Measurements from ENCODE around the gene AP2S1. TPM values are rescaled to one million over a fixed set of nuclear protein-coding genes. Genes with fewer than 3 reads are reported as not detected.
"Not testable (repeated sequence)": the region's sequence is repeated elsewhere in the genome, so short reads cannot be mapped to it uniquely, and the experiment has no call there.

Gene AP2S1
- 100 to 1,000 TPM; 108 to 117 TPM for total RNA-seq

DNA sequence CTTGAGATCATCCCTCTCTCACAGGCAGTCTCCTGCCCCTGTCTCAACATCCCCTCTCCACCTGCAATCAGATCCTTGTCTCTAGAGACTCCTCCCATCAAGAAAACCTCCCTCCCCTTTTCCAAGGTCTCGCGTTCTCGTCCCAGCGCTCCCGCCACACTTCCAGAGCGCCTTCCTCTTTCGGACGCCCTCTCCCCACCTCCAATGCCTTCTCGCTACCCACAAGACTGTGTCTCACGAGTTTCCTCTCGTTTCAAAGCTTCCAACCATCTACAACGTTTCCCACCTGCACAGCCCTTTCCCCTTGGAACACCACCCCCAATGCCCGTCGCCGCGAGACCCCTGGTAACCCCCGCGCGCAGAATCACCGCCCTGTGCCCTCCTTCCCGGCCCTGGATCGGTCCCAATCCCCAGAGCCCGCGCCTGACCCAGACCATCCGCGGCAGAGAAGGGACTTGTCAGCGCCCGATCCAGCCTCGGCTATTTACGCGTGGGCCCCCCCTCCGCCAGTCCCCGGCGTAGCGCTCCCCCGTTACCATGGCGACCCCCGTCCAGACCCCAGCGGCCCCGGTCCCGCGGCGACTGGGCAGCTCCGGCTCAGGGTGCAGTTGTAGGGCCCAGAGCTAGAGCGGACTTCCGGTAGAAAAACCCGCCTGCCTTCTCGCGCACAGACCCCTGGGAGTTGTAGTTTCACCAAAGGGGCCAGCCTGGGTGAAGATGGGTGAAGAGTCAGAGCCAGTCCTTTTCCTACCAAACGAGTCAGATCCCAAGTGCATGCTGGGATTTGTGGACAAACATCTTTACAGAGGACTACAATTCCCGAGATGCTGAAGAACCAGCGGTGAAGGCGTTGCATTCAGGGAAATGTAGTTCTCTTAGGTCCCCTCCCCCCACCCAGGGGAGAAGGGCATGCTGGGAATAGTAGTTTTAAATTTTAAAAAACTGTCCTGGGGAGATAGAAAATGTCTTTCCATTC, at the start of gene AP2S1:
Gene AP2S1 (minus strand): TSS at position 619 of the 976 bp plus-strand sequence. CDS start 80 bp downstream, at position 539.
- H3K36me3 Mint-ChIP-seq: peaks cover 4% of the 10 kb centered on the region
- H3K27me3 Mint-ChIP-seq: no peaks in the 10 kb centered on the region
- DNase-seq: peak; percentile 96
- POLR2A ChIA-PET: no interaction called here
- peak within 1 kb of the TSS; percentile 80 for H3K27ac Mint-ChIP-seq
- no peaks in the 10 kb centered on the region for H3K9me3 Mint-ChIP-seq
- peaks cover 19% of the 10 kb centered on the region for H3K4me1 Mint-ChIP-seq (ENCODE audit: low read depth)
- intact Hi-C loops (cut with micrococcal nuclease): loop anchor here (1.0 to 5.0 kb wide), 5 partner anchors 10 to 263 kb away; partner anchors contain the start of genes ARHGAP35, FKRP, SLC1A5 and STRN4
- H3K4me3 Mint-ChIP-seq: peak within 1 kb of the TSS; percentile 95
- CTCF ChIA-PET: interaction anchor here (0.6 to 3.4 kb wide), 4 partner anchors 10 to 189 kb away, joined by 3 to 22 read pairs (median 3); partner anchors contain the start of gene DACT3

DNA sequence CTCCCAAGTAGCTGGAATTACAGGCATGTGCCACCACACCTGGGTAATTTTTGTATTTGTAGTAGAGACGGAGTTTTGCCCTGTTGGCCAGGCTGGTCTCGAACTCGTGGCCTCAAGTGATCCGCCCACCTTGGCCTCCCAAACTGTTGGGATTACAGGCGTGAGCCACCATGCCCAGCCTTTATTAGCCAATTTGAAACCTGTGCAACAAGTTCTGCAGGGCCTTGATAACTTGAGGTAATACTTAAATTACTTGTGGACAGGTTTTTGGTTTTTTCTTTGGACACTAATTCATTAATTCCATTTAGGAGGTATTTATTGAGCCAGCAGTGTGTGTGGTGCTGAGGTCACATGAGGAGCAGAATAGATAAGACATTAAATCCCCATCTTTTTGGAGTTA, 49.7 kb upstream of the AP2S1 start:
- H3K4me1 Mint-ChIP-seq (ENCODE audit: low read depth): peaks cover 50% of the 10 kb centered on the region
- H3K4me3 Mint-ChIP-seq: no peak overlapping the region
- H3K27me3 Mint-ChIP-seq: no peaks in the 10 kb centered on the region
- CTCF ChIA-PET: no interaction called here
- H3K27ac Mint-ChIP-seq: no peak overlapping the region
- intact Hi-C loops (cut with micrococcal nuclease): no loop called here
- POLR2A ChIA-PET: no interaction called here
- H3K36me3 Mint-ChIP-seq: no peaks in the 10 kb centered on the region
- DNase-seq: no peak
- no peaks in the 10 kb centered on the region for H3K9me3 Mint-ChIP-seq

DNA sequence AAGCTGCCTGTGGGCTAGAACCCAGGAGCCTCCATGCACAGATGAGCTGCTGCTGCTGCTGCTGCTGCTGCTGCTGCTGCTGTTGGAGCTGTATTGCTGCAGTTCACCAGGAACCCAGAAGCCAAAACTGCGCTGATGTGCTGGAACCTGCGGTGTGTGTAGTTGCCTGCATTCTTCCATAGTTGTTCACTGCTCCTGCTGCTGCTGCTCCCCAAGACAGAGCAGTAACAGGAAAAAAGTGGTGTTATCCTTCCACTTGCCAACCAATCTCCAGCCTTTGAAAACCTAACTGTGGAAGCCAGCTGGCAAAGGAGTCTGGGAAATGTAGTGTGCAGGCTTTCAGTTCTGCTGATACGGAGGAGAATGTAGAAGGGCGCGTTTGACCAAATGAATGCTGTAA, 48.1 kb upstream of the AP2S1 start:
- peaks cover 48% of the 10 kb centered on the region for H3K4me1 Mint-ChIP-seq (ENCODE audit: low read depth)
- H3K36me3 Mint-ChIP-seq: no peaks in the 10 kb centered on the region
- H3K27ac Mint-ChIP-seq: no peak overlapping the region
- H3K4me3 Mint-ChIP-seq: no peak overlapping the region
- POLR2A ChIA-PET: no interaction called here
- CTCF ChIA-PET: interaction anchor here (0.6 to 1.5 kb wide), 5 partner anchors 112 to 888 kb away, joined by 3 to 5 read pairs (median 3); no protein-coding TSS in a partner anchor
- intact Hi-C loops (cut with micrococcal nuclease): no loop called here
- no peaks in the 10 kb centered on the region for H3K27me3 Mint-ChIP-seq
- DNase-seq: no peak
- H3K9me3 Mint-ChIP-seq: no peaks in the 10 kb centered on the region

DNA sequence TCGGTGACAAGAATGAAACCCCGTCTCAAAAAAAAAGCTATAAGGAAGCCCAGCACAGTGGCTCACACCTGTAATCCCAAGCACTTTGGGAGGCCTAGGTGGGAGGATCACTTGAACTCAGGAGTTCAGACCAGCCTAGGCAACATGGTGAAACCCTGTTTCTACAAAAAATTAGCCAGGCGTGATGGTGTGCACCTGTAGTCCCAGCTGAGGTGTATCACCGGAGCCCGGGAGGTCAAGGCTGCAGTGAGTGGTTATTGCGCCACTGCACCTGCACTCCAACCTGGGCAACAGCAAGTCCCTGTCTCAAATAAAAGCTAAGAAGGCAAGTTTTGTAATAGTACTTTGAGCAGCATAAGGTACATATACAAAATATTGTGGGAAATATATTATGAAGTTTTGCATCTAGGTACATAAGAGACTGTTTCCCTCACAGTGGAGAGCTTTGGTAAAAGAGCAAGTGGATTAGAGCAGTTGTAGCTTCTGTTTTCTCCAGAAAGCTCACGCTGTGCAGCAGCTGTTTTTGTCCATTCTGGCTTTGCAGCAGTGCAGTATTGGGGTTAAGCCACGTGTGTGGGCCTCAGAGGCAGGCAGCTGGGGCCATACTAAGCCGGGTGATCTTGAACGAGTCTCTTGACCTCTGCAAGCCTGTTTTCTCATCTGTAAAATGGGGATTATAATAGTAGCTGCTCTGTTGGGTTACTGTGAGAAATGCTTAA, 45.6 kb upstream of the AP2S1 start:
- intact Hi-C loops (cut with micrococcal nuclease): no loop called here
- Mint-ChIP-seq H3K4me1 (ENCODE audit: low read depth) (peaks cover 31% of the 10 kb centered on the region), H3K9me3 (no peaks in the 10 kb centered on the region)

DNA sequence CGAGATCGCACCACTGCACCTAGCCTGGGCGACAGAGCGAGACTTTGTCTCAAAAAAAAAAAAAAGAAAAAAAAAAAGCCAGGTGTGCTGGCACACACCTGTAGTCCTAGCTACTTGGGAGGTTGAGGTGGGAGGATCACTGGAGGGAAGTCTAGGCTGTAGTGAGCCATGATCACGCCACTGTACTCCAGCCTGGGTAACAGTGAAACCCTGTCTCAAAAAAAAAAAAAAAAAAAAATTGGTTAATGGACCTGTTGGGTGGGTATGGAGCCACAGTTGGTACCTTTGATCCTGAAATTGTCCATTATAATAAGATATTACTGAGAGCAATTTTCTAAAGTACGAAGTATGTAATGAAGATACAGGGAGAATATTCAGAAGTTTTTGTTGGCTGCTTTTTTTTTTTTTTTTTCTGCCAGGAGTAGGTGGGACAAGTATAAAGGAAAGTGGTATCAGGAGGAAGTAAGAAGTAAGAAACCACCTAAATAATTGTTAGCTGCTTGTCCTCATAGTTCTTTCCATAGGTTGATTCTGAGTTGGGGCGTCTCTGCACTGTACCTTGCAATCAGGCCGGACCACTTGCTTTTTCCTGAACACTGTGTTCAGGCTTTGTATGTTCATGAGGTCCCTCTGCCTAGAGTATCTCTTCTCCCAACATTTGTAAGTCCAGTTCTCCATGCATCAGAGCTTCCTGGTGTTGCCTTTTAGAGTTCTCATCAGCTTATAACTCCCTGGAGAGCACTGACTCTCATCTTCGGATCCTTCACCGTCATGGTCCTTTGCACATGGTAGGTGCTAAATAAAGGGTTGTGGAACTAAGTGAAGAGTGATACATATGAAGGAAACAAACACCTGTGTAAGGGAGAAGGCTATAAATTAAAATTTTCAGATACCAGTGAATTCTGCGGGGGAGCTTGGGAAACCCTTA, 41.9 kb upstream of the AP2S1 start:
- H3K4me1 Mint-ChIP-seq (ENCODE audit: low read depth): peaks cover 37% of the 10 kb centered on the region
- no peaks in the 10 kb centered on the region for H3K36me3 Mint-ChIP-seq
- H3K27me3 Mint-ChIP-seq: no peaks in the 10 kb centered on the region
- H3K9me3 Mint-ChIP-seq: no peaks in the 10 kb centered on the region
- no peak overlapping the region for H3K27ac Mint-ChIP-seq
- intact Hi-C loops (cut with micrococcal nuclease): no loop called here
- no peak for DNase-seq
- POLR2A ChIA-PET: no interaction called here
- H3K4me3 Mint-ChIP-seq: no peak overlapping the region
- CTCF ChIA-PET: interaction anchor here (0.7 to 1.2 kb wide), 3 partner anchors 89 to 100 kb away, joined by 3 to 6 read pairs (median 4); no protein-coding TSS in a partner anchor

More for the DNA sequence above, 45.6 kb upstream of the AP2S1 start:
- Mint-ChIP-seq H3K27me3 (no peaks in the 10 kb centered on the region), H3K4me3 (no peak overlapping the region), H3K27ac (no peak overlapping the region), H3K36me3 (no peaks in the 10 kb centered on the region)
- POLR2A ChIA-PET: interaction anchor here (0.6 to 1.5 kb wide), 2 partner anchors 12 to 163 kb away, joined by 3 to 4 read pairs; no protein-coding TSS in a partner anchor
- CTCF ChIA-PET: no interaction called here
- DNase-seq: no peak

DNA sequence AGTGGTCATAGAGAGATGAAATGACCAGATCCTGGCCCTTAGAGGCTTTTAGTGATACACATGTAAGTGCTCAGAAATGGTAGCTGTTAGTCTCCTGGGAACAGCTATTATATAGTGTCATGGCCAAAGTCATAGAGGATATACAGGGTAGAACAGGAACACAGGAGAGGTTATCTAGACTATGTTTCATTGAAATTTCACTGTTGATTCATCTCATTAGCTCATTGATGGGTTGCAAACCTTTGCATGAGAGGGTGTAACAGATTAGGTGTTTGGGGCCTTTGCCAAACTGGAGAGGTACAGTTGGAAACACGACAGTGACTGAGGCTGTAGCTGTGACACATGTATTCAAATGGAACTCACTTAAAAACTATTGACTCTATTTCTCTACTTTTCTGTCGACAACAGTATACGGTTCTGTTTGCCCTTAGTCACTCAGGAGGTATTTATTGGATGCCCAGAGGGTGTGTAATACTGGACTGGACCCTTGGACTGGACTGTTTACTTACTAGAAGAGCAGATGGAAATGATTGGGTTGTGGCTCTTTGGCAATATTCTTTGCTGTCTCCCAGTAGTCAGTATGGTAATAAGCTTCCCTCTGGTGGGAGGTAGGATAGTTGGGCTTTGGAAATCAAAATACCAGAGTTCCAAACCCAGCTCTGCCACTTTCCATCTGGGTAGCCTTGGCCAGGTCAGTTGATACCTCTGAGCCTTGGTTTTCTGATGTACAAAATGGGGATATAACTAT, 40.0 kb upstream of the AP2S1 start:
- H3K9me3 Mint-ChIP-seq: no peaks in the 10 kb centered on the region
- no peak overlapping the region for H3K27ac Mint-ChIP-seq

DNA sequence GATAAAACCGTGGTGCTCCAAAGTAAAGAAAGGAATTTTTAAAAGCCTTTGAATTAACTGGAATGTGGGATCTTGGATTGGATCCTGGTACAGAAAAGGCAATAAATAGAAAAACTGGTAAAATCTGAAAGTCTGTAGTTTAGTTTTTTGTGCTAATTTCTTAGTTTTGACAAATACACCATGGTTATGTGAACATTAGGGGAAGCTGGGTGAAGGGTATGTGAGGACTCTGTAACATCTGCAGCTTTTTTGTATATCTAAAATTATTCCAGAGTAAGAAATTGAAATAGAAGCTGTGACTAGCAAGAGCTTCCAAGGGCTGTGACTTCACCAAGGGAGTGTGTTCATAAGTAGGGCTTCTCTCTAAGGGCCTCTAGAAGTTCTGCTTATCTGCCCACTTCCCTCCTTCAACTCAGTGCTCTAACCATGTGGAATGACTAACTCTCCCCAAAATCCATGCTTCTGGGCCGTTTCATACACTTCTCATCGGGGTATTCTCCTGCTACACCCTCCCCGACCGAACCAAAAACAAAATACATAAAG, 36.7 kb upstream of the AP2S1 start:
- H3K4me3 Mint-ChIP-seq: no peak overlapping the region
- intact Hi-C loops (cut with micrococcal nuclease): loop anchor here (2.0 kb wide), 1 partner anchor 67 kb away; no protein-coding TSS in a partner anchor
- peaks cover 41% of the 10 kb centered on the region for H3K4me1 Mint-ChIP-seq (ENCODE audit: low read depth)
- H3K27me3 Mint-ChIP-seq: no peaks in the 10 kb centered on the region
- H3K27ac Mint-ChIP-seq: no peak overlapping the region
- ChIA-PET POLR2A (no interaction called here), CTCF (no interaction called here)
- H3K9me3 Mint-ChIP-seq: no peaks in the 10 kb centered on the region
- no peaks in the 10 kb centered on the region for H3K36me3 Mint-ChIP-seq
- no peak for DNase-seq

More for the DNA sequence above, 40.0 kb upstream of the AP2S1 start:
- no peaks in the 10 kb centered on the region for H3K27me3 Mint-ChIP-seq
- ChIA-PET POLR2A (no interaction called here), CTCF (interaction anchor here (1.8 kb wide), 1 partner anchor 123 kb away, joined by 5 read pairs; no protein-coding TSS in a partner anchor)
- no peak for DNase-seq
- peaks cover 47% of the 10 kb centered on the region for H3K4me1 Mint-ChIP-seq (ENCODE audit: low read depth)
- no peak overlapping the region for H3K4me3 Mint-ChIP-seq
- intact Hi-C loops (cut with micrococcal nuclease): no loop called here
- no peaks in the 10 kb centered on the region for H3K36me3 Mint-ChIP-seq

DNA sequence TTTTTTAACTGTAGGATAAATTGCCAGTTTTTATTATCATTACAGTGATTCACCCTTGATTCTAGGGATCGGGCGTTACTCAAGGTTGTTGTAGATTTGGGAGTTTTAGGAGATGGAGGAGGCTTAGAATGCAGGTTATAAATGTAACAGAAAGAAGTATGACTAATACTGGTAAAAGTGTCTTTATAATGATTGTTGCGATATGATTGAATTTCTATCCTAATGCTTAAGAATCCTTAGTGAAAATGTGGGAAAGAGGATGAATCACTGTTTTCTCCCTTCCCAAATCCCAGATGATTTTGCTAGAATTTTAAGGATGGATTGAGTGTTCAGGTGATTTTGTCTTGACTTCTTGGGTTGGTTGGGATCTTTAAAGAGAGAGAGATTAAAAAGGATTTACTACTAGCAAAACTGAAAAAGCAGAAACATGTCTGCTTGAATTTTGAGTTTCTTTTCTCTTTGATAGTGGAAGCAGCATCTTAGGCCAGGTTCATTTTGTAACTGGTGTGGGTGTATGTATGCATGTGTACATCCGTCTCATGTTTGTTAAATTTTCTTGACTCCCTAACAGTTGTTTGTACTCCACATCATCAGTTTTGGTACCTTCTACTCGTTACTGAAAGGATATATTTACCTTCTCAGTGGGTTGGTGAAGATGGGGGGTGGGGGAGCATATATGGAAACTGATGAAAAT, 36.0 kb upstream of the AP2S1 start:
- H3K27ac Mint-ChIP-seq: peak overlapping the region; percentile 51
- ChIA-PET CTCF (interaction anchor here (0.6 to 1.2 kb wide), 2 partner anchors 324 to 597 kb away, joined by 3 to 5 read pairs; partner anchors contain the start of gene KPTN), POLR2A (no interaction called here)
- DNase-seq: no peak
- intact Hi-C loops (cut with micrococcal nuclease): loop anchor here (2.0 kb wide), 1 partner anchor 68 kb away; no protein-coding TSS in a partner anchor
- H3K36me3 Mint-ChIP-seq: no peaks in the 10 kb centered on the region
- no peak overlapping the region for H3K4me3 Mint-ChIP-seq
- H3K9me3 Mint-ChIP-seq: no peaks in the 10 kb centered on the region
- peaks cover 44% of the 10 kb centered on the region for H3K4me1 Mint-ChIP-seq (ENCODE audit: low read depth)
- no peaks in the 10 kb centered on the region for H3K27me3 Mint-ChIP-seq

DNA sequence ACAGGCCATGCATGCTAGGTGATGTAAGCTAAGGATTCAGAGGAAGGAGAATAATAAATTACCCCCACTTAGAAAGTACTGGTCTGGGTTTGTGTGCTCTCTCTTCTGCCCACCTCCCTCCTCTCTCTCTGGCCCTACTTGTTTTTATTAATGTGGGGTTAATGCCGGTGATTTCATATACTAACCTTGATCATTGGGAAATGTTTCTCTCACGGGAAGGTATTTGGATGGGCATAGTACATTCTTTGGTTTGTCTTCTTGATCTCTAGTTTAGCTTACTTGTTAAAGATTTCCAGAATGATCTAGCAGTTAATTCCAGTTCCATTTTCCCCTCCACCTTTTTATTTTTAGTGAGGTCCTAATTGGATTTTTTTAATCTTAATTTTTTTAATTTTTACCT, 34.8 kb upstream of the AP2S1 start:
- Mint-ChIP-seq H3K36me3 (no peaks in the 10 kb centered on the region), H3K27ac (no peak overlapping the region), H3K27me3 (no peaks in the 10 kb centered on the region), H3K4me3 (no peak overlapping the region), H3K9me3 (no peaks in the 10 kb centered on the region), H3K4me1 (ENCODE audit: low read depth) (peaks cover 36% of the 10 kb centered on the region)
- DNase-seq: no peak
- CTCF ChIA-PET: interaction anchor here (0.6 to 1.5 kb wide), 5 partner anchors 26 to 325 kb away, joined by 3 to 5 read pairs (median 3); partner anchors contain the start of gene SLC1A5
- intact Hi-C loops (cut with micrococcal nuclease): no loop called here
- POLR2A ChIA-PET: no interaction called here

DNA sequence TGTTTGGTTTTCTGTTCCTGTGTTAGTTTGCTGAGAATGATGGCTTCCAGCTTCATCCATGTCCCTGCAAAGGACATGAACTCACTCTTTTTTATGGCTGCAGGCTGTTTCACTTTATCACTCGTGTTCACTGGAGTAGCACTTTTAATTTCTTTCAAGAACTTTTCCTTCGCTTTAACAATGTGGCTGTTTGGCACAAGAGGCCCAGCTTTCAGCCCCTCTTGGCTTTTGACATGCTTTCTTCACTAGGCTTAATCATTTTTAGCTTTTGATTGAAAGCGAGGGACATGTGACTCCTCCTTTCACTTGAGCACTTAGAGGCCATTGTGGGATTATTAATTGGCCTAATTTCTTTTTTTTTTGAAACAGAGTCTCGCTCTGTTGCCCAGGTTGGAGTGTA, 32.1 kb upstream of the AP2S1 start:
- DNase-seq; H3K4me3 Mint-ChIP-seq; H3K27me3 Mint-ChIP-seq; H3K9me3 Mint-ChIP-seq; intact Hi-C loops (cut with micrococcal nuclease); H3K36me3 Mint-ChIP-seq; CTCF ChIA-PET; POLR2A ChIA-PET; H3K27ac Mint-ChIP-seq: not testable (repeated sequence)
- H3K4me1 Mint-ChIP-seq (ENCODE audit: low read depth): peaks cover 36% of the 10 kb centered on the region
